GM18861 (cell line): ENCODE data around the gene MTMR3.

Experiments used
- ATAC-seq: cut with Tn5 transposase; IDR thresholded peaks from one replicate; pipeline ENCODE4 v1.9.1; 2021; ENCODE audit not compliant: unreplicated experiment

Gene MTMR3

GRCh38 chr22:29914165-29914564 lies 31.2 kb downstream of the MTMR3 start:
- ATAC-seq = no peak

DNA sequence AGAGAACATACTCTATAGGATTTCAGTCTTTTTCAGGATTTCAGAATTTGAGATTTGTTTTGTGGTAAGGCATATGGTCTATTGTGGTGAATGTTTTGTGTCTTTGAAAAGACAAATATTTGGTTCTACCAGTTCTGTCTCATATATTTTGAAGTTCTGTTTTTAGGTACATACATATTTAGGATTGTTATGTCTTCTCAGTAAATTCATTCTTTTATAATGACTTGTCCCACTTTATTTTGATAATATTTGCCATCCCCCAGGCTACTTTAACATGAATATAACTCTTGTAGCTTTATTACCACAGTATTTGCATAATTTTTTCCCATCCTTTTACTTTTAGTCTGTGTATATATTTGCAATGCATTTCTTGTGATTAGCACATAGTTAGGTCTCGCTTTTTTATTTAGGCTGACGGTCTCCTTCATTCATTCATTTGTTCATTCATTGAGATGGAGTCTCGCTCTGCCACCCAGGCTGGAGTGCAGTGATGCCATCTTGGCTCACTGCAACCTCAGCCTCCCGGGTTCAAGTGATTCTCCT lies 32.1 kb downstream of the MTMR3 start:
- ATAC-seq = no peak

- ATAC-seq = no peak
These were observed 33.1 kb downstream of the MTMR3 start for GRCh38 chr22:29916007-29916544.

GRCh38 chr22:29917052-29917902 lies 34.3 kb downstream of the MTMR3 start:
- no peak for ATAC-seq

- no peak for ATAC-seq
These were observed 42.4 kb downstream of the MTMR3 start for GRCh38 chr22:29925402-29925801.

DNA sequence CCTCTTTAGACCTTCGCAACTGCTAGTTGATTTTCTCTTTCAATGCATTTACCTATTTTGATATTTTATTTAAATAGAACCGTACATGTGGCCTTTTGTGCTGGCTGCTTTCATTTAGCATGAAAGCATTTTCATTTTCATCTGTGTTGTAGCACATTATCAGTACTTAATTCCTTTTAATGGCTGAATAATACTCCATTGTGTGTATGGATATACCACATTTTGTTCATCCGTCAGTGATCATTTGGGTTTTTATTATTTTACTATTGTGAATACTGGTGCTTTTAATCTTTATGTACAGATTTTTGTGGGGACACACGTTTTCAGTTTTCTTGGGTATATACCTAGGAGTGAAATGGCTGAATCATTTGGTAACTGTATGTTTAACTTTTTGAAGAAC lies 43.1 kb downstream of the MTMR3 start:
- ATAC-seq = no peak

- ATAC-seq = no peak
These were observed 49.2 kb downstream of the MTMR3 start for GRCh38 chr22:29932136-29932535.

DNA sequence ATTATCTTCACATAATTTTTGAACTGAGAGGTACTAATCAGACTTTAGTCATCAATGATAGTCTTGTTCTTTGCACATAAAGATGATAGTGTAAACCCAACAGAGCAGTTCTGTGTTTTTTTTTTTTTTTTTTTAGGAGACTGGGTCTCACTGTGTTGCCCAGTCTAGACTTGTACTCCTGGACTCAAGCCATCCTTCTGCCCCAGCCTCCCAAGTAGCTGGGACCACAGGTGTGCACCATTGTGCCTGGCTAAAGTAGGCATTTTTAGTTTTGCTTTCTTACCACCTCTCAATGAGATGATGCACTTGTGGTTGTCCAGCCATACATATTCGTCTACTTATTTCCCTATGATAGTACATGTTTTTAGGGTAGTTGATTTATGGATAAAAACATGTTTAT lies 50.6 kb downstream of the MTMR3 start:
- ATAC-seq = no peak

GRCh38 chr22:29934596-29934995 lies 51.6 kb downstream of the MTMR3 start:
- no peak for ATAC-seq

DNA sequence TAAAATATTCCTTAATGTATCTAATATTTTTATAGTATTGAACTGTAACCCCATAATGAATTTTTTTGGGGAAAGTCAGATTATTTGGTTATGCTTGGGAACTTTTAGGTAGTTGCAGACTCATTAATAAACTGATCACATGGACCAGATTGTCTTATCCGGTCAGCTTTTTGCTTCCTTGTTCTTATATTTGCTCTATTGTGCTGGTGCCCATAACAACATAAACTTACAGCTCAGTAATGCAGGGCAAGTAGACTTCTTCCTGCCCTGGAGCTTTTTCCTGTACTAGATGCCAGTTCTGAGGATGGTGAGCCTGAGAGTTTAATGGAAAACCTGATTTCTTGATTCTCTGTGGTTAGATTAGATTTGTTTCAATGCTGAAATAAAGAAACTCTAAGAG lies 53.2 kb downstream of the MTMR3 start:
- no peak for ATAC-seq

GRCh38 chr22:29937940-29938693 lies 55.1 kb downstream of the MTMR3 start:
- peak; percentile 39 for ATAC-seq

GRCh38 chr22:29940526-29940925 lies 57.6 kb downstream of the MTMR3 start:
- ATAC-seq = no peak

DNA sequence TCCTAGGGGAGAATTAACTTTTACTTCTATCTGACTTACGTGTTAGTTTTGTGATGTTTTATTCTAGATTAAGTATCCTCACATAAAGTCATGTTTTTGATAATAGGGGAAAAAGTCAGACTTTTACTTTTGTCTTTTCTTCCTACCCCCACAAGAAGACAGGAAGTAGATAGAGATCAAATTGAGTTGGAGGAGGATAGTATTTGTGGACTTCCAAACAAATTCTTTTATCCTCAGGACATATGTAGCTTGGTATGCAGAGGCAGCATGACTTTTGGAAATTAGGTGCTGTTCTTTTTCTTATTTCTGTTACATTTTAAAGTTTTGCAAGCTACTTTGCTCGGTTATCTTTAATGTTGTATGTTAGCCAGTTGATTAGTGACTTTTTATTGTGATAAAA lies 61.4 kb downstream of the MTMR3 start:
- no peak for ATAC-seq

DNA sequence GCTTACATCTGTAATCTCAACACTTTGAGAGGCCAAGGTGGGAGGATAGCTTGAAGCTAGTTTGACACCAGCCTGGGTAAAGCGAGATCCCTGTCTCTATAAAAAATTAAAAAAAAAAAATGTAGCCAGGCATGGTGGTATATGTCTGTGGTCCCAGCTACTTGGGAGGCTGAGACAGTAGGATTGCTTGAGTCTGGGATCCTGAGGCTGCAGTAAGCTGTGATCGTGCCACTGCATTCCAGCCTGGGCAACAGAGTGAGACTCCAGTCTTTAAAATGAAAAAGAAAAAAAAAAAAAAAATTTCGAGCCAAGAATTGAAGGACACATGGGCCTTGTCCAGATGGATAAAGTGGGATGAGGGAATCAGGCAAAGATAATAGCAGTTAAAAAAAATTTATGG lies 62.5 kb downstream of the MTMR3 start:
- ATAC-seq = no peak

DNA sequence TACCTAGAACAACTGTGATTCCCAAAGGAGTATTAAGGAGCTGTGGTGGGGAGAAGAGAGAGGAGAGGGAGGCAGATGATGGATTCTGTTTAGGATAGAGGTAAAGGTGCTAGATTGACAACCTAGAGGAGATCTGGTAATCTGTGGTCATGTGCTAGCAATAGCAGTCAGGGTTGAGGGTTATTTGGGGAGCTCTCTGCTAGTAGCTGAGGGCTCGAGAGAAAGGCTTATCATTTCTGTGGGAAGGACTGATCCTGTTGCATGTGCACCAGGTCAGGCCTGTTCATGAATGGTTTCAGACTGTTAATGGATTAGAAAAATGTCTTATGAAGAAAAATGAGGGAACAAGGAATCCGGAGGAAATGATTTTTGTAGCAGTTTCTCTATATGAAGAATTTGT lies 63.2 kb downstream of the MTMR3 start:
- no peak for ATAC-seq

DNA sequence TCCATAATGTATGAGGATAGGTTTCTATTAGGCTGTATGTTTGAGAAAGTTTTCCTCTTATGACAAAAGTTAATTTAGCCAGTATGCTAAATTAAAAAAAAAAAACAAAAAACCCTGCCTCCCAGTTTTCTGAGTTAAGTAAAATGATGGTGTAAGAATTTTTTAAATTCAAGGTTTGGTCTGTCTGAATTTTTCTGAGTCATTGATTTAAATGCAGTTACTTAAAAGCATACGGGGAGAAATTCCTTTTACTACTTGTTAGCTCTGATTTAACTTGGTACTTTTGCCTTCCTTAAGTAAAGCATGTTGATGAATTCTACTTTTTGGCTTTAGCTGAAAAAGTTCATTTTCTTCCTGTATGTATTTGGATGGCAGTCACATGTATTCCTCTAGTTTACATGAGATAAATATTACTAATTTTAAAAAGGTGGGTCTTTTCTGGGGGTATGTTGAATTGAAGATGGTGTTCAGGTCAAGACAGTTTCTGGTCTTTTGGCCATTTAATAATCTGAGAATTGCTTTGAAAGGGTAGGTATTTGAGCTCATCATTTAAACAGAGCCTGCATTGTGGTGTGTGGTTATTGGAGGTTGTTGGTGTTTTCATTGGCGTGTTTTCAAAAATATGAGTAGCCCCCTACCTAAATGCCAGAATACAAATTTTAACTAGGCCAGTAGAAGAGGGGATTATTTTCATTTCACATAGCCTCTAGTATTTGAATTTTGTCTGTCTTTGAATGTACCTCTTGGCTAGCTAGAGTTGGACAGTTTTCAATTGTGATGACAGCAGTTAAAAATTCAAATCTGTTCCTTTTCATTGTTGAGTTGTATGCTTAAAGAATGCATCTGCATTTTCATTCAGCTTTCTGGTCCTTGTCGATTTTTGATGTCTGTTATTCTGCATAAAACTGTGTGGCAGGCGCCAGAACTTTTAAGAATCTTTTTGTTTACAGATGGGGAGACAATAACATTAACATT lies 64.7 kb downstream of the MTMR3 start:
- no peak for ATAC-seq

GRCh38 chr22:29948385-29948769 lies 65.4 kb downstream of the MTMR3 start:
- ATAC-seq = no peak

- no peak for ATAC-seq
These were observed 66.9 kb downstream of the MTMR3 start for GRCh38 chr22:29949872-29950271.

DNA sequence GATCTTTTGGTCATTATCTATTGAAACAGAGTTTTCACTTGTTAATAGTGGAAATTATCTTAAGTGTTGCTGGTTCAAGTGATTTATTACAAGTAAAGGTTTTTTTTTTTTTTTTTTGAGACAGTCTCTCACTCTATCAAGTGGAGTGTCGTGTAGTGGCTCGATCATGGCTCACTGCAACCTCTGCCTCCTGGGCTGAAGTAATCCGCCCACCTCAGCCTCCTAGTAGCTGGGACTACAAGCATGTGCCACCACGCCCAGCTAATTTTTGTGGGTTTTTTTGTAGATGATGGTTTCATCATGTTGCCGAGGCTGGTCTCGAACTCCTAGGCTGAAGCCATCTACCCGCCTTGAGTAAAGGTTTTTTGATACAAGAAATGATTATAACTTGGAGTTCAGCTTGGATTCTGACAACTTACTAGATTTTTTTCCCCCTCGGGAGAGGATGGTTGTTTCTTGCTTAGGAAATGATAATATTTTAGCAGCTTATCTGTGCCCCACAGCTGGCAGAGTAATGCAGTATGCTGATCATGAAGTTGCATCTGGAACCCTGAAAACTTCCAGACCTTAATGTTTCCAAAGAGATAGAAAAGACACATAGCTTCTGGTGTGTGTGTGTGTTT lies 68.9 kb downstream of the MTMR3 start:
- ATAC-seq = no peak

GRCh38 chr22:29954203-29954855 lies 71.4 kb downstream of the MTMR3 start:
- ATAC-seq = no peak
